Mucosa of descending colon (tissue), 3 donors: ENCODE data around the gene GSTM2. TPM values are rescaled to one million over a fixed set of nuclear protein-coding genes. Genes with fewer than 3 reads are reported as not detected.

ENCODE experiments used
- ATAC-seq: fragments of 200-7000 bp; cut with Tn5 transposase; one replicate; pipeline ENCODE4 v1.9.1; 2020; ENCODE audit warnings: mild to moderate bottlenecking, moderate library complexity
- DNase-seq, 3 donors: peaks; one replicate each; pipeline ENCODE4 v3.0.0-alpha.2; 2020
- H3K36me3 ChIP-seq: fragments of 200-600 bp; one replicate; pipeline ENCODE4 v1.8.0; 2021; ENCODE audit warnings: low read depth, mild to moderate bottlenecking
- H3K4me1 ChIP-seq: fragments of 200-600 bp; one replicate; pipeline ENCODE4 v1.8.0; 2021; ENCODE audit warnings: low read depth, mild to moderate bottlenecking
- H3K4me3 ChIP-seq: fragments of 200-600 bp; one replicate; pipeline ENCODE4 v1.8.0; 2021; ENCODE audit warnings: mild to moderate bottlenecking
- H3K9me3 ChIP-seq: fragments of 200-600 bp; one replicate; pipeline ENCODE4 v1.8.0; 2021; ENCODE audit warnings: mild to moderate bottlenecking
- CTCF ChIP-seq: fragments of 200-600 bp; IDR thresholded peaks from one replicate; pipeline ENCODE4 v1.8.0; 2022; ENCODE audit warnings: antibody characterized with exemption, mild to moderate bottlenecking
- intact Hi-C, 2 donors: fragments of 100-400 bp; cut with DNase I in 1 of 2; cut with micrococcal nuclease in 1 of 2; formaldehyde crosslinking; loops; one replicate each; pipeline versions ENCODE4 v1.11.0 to v1.11.1; 2022; cut with DNase I, micrococcal nuclease
- total RNA-seq, 3 donors: library from RNA; stranded (reverse); fragmentation: NEBNext Ultra II Directional in 2 of 3; extraction: Animal tissue kit (Norgen Biotek cat#: 25700) in 2 of 3; gene quantifications; one replicate each; pipeline versions ENCODE4 v1.2.1 to v1.2.4, GENCODE V29; 2021 to 2023
- donor health status: DM: no; HTN: no; CAD: no; lungs with moderate emphysema.
- donor health status: DM: no; HTN: no; CAD: no.
- donor health status: DM: no; HTN: yes; CAD: no.

The GSTM2 gene
- total RNA-seq, 3 donors from 2014 or later: 23.8 to 87.7 (median 41.0) TPM

DNA sequence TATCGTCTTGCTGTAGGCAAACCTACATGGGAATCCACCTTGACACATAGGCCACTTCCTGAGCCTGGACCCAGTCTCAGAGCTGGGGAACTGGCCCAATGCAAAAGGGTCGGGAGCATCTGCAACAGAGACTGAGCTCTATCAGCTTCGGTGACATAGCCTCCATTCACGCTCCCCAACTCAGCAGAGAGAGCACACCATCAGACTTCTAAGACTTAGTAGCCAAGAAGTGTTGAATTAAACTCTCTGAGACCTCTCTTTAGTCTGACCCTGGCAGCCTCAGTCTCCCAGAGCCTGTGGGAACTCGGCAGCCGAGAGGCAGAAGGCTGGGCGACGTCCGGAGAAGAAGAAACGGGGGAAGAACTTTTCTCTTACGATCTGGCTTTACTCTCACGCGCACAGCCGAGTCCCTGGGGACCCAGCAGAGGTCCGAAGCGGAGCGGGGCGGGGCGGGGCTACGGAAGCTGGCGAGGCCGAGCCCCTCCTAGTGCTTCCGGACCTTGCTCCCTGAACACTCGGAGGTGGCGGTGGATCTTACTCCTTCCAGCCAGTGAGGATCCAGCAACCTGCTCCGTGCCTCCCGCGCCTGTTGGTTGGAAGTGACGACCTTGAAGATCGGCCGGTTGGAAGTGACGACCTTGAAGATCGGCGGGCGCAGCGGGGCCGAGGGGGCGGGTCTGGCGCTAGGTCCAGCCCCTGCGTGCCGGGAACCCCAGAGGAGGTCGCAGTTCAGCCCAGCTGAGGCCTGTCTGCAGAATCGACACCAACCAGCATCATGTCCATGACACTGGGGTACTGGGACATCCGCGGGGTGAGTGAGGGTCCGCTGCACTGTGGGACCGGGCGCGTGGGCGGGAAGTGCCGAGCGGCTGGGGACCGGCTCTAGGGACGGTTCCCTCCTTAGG, 12.0 kb upstream of the GSTM2 start, which contains the start of gene GSTM4:
Gene GSTM4 (plus strand): TSS at position 485 of the 905 bp plus-strand sequence. CDS start 291 bp downstream, at position 776.
- no peaks in the 10 kb centered on the region for H3K36me3 ChIP-seq
- ATAC-seq: peak; percentile 98
- no peak for TF ChIP-seq CTCF
- H3K4me1 ChIP-seq: peaks cover 10% of the 10 kb centered on the region
- intact Hi-C loops: no loop called here
- no peaks in the 10 kb centered on the region for H3K9me3 ChIP-seq
- peak; percentile 93 to 94 (median 94) for DNase-seq
- peak within 1 kb of the TSS; percentile 67 for H3K4me3 ChIP-seq

GRCh38 chr1:109657395-109657794, 10.5 kb upstream of the GSTM2 start:
- intact Hi-C loops: no loop called here

DNA sequence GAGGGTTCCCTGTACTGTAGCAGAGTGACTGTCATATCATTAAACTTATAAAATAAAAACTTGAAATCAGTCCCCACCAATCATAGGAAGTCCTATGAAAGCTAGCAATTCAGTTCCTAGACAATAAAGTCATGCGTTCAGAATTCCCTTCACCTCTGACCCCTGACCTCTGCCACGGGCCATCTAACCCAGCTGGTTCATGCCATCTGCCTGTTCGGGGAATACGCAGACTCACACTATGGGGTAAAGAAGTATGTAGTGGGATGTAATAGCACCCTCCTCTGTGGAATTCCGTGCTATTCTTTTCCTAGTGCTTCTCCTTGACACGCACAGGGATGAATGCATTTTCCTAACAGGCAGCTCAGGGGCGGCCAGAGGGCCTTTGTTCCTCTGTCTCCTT, 9.9 kb upstream of the GSTM2 start:
- DNase-seq: peak in 1 of 3 donors; percentile 5
- ATAC-seq: no peak
- H3K36me3 ChIP-seq: no peaks in the 10 kb centered on the region
- intact Hi-C loops: no loop called here
- no peak for TF ChIP-seq CTCF
- peaks cover 10% of the 10 kb centered on the region for H3K4me1 ChIP-seq
- H3K9me3 ChIP-seq: no peaks in the 10 kb centered on the region
- no peak overlapping the region for H3K4me3 ChIP-seq

More at GRCh38 chr1:109657395-109657794, 10.5 kb upstream of the GSTM2 start:
- H3K36me3 ChIP-seq: no peaks in the 10 kb centered on the region
- H3K4me3 ChIP-seq: no peak overlapping the region
- DNase-seq (peak in 1 of 3 donors; percentile 15), ATAC-seq (no peak)
- H3K9me3 ChIP-seq: no peaks in the 10 kb centered on the region
- H3K4me1 ChIP-seq: peaks cover 10% of the 10 kb centered on the region
- no peak for TF ChIP-seq CTCF

- peaks cover 10% of the 10 kb centered on the region for H3K4me1 ChIP-seq
- no peaks in the 10 kb centered on the region for H3K36me3 ChIP-seq
- DNase-seq (peak in 1 of 3 donors; percentile 7), ATAC-seq (no peak)
- H3K4me3 ChIP-seq: no peak overlapping the region
- no peak for TF ChIP-seq CTCF
- H3K9me3 ChIP-seq: no peaks in the 10 kb centered on the region
- intact Hi-C loops: no loop called here
These were observed 9.3 kb upstream of the GSTM2 start for GRCh38 chr1:109658533-109659042.

- H3K4me1 ChIP-seq: peaks cover 10% of the 10 kb centered on the region
- H3K4me3 ChIP-seq: no peak overlapping the region
- intact Hi-C loops: no loop called here
- no peaks in the 10 kb centered on the region for H3K36me3 ChIP-seq
- ATAC-seq: no peak
- TF ChIP-seq CTCF: no peak
- no peak for DNase-seq
- H3K9me3 ChIP-seq: no peaks in the 10 kb centered on the region
These were observed 8.7 kb upstream of the GSTM2 start for GRCh38 chr1:109659145-109659544.
